Activated CD8-positive, alpha-beta memory T cell treated with anti-CD3 and anti-CD28 coated beads for 48 hours (primary cell): ENCODE results near the gene ACBD3.

ENCODE experiments used
- DNase-seq, 3 experiments: peaks; one replicate each; pipeline ENCODE4 v3.0.0-alpha.2; 2020; ENCODE audit warnings: low read depth in 2 of 3, low spot score in 2 of 3

The ACBD3 gene

GRCh38 chr1:226134170-226135058, 52.1 kb downstream of the ACBD3 start:
- no peak for DNase-seq

- DNase-seq = no peak
Observed at GRCh38 chr1:226133504-226134123, 52.9 kb downstream of the ACBD3 start.

DNA sequence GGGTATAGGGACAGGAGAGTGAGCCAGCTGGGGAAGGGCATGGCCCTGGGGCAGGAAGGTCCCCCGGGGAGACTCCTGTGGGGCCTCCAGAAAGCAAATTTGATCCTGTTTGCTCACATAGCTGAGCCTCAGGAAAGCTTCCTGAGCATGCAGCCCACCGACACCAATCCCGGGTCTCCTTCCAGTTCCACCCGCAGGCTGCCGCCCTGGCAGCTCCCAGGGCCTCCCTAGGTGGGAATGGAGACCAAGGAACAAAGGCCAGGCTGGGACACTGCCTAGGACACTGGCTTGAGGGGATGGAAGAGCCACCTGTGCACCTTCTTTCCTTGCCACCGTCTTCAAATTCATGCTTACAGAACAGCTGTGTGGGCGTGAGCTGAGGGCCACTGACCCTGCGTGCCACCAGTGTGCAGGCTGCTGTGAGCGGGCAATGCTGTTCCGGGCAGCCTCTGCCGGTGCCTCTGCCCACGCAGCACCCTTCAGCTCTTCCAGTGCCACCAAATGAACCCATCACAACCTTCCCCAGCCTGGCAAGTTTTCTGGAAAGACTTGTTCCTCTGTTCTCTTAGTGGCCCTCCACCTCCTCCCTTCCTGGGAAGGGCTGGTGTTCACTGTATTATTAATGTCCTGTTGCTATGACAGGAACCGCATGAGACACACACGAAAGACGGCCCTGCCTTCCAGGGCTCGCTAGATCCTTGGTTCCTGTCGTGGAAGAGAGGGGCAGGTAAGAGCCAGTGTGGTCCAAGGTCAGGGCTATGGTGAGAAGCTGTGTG, 53.6 kb downstream of the ACBD3 start:
- DNase-seq = no peak

DNA sequence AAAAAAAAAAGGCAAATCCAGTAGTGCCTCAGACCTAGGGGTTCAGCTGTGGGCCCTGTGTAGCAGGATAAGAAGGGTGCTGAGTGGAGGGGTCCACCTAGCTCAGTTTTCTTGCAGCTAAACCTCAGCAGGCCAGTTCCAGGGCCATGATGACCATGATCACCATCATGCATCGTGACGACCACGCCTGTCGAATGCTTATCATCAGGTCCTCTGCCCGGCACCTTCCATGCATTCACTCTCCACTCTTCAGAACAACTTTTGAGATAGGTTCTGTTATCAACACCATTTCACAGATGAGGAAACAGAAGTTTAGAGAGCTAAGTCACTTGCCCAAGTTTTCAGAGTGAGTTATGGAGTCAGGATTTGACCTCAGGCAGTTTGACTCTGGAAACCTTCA, 54.9 kb downstream of the ACBD3 start:
- DNase-seq = no peak

DNA sequence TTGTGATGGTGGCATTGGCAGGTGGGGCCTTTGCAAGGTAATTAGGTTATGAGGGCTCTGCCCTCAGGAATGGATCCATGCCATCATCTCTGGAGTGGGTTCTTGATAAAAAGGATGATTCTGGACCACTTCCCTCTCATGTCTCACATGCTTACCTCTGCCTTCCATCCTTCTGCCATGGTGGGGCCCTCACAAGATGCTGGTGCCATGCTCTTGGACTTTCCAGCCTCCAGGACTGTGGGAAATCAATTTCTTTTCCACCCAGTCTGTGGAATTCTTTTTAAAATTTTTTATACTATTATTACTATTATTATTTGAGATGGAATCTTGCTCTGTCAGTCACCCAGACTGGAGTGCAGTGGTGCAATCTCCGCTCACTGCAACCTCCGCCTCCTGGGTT, 57.3 kb downstream of the ACBD3 start:
- DNase-seq = no peak

GRCh38 chr1:226128487-226129075, 58.0 kb downstream of the ACBD3 start:
- DNase-seq = no peak

DNA sequence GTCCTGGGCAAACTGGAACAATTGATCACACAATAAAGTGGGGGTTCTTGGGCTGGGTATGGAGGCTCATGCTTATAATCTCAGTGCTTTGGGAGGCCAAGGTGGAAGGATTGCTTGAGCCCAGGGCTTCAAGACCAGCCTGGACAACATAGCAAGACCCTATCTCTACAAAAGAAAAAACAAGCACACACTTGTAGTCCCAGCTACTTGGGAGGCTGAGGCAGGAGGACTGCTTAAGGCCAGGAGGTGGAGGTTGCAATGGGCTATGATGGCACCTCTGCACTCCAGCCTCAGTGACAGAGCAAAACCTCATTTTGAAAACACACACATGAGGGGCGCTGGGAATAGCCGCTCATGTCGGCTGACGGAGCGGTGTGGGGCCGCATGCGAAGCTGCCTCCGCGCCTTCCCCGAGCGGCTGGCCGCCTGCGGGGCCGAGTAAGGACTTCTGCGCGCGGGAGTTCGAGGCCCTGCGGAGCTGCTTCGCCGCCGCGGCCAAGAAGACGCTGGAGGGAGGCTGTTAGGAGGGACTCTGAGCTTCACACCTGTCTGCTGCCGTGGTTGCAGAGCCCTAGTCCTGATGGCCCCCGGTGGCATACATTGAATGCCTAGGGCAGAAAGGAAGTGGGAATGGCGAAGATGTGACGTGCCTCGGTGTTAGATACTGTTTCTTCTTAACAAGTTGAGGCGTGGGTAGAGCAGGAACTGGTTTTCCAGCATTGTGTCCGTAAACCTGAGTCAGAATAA, 59.5 kb downstream of the ACBD3 start:
- DNase-seq = no peak

DNA sequence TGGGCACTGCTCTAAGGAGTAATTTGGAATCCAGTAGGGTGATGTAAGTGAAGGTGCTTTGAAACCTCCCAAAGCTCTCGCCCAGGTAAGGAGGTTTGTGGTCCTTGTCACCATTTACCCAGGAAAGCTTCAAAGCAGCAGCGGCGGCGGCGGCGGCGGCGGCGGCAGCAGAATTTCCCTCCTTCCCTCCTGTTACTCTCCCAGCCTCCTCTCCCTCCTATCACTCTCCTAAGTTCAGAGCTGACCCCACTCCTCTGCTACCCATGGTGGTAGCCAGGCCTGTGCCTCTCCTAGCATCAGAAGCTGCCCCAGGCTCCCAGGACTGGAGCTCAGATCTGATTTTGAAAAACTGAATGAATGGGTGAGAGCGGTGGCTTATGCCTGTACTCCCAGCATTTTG, 60.7 kb downstream of the ACBD3 start:
- no peak for DNase-seq

- peak; percentile 61 to 94 (median 92) for DNase-seq
Observed at GRCh38 chr1:226125097-226125630, 61.4 kb downstream of the ACBD3 start.

- no peak for DNase-seq
Observed at GRCh38 chr1:226123591-226124471, 62.7 kb downstream of the ACBD3 start.

- no peak for DNase-seq
Observed at GRCh38 chr1:226123212-226123560, 63.4 kb downstream of the ACBD3 start.

GRCh38 chr1:226121587-226122400, 64.7 kb downstream of the ACBD3 start:
- peak; percentile 48 to 59 (median 50) for DNase-seq

GRCh38 chr1:226121049-226121586, 65.4 kb downstream of the ACBD3 start:
- DNase-seq = no peak

GRCh38 chr1:226120398-226120797, 66.1 kb downstream of the ACBD3 start:
- DNase-seq = no peak

GRCh38 chr1:226119169-226119568, 67.4 kb downstream of the ACBD3 start:
- DNase-seq = no peak

DNA sequence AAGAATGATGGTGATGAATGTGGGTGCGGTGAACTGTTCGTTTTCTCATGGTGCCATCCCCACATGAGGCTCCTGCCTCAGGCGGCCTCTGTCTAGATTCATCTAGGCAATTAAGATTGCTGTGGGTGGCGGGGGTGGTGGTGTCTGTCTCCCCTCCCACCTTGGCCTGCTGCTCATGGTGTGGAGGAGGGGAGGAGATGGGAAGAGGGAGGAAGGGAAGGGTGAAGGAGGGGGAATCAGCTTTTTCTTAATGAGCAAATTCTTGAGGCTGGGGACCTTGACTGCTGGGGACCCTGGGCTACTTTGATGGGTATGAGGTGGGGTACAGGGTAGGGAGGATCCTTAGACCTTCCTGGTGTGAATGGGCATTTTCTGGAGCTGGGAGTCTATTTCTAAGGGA, 68.2 kb downstream of the ACBD3 start:
- DNase-seq = no peak

- no peak for DNase-seq
Observed at GRCh38 chr1:226117330-226117729, 69.2 kb downstream of the ACBD3 start.

- DNase-seq = no peak
Observed at GRCh38 chr1:226116673-226117072, 69.9 kb downstream of the ACBD3 start.
